Naive B cell (primary cell): ENCODE data around the gene TNFSF12. TPM values are rescaled to one million over a fixed set of nuclear protein-coding genes. Genes with fewer than 3 reads are reported as not detected.
"Not testable (repeated sequence)": the region's sequence is repeated elsewhere in the genome, so short reads cannot be mapped to it uniquely, and the experiment has no call there.

Experiments used
- ATAC-seq, 2 donors: fragments of 150-1000 bp; cut with Tn5 transposase; 2 replicates each; pipeline ENCODE4 v1.10.0; 2021; ENCODE audit warnings: low read depth in 2 of 2, mild to moderate bottlenecking in 2 of 2, moderate library complexity in 2 of 2
- DNase-seq: peaks from one replicate; pipeline ENCODE4 v3.0.0; 2022
- H3K27ac Mint-ChIP-seq, 6 donors: one replicate each; pipeline ENCODE4 v1.8.0; 2020 to 2022; ENCODE audit warnings: mild to moderate bottlenecking in 6 of 6, mixed read lengths in 6 of 6, moderate library complexity in 5 of 6, inconsistent platforms in 2 of 6
- H3K27me3 Mint-ChIP-seq, 3 donors: one replicate each; pipeline ENCODE4 v1.8.0; 2021 to 2022; ENCODE audit warnings: mixed read lengths in 3 of 3, mild to moderate bottlenecking in 1 of 3
- H3K36me3 Mint-ChIP-seq, 2 donors: one replicate each; pipeline ENCODE4 v1.8.0; 2020 to 2022; ENCODE audit warnings: mixed read lengths in 2 of 2, inconsistent platforms in 1 of 2, mild to moderate bottlenecking in 1 of 2
- H3K4me1 Mint-ChIP-seq, 3 donors: one replicate each; pipeline ENCODE4 v1.8.0; 2020 to 2022; ENCODE audit warnings: mixed read lengths in 3 of 3, inconsistent platforms in 1 of 3, mild to moderate bottlenecking in 1 of 3, moderate library complexity in 1 of 3
- H3K4me3 Mint-ChIP-seq, 8 donors: one replicate each; pipeline ENCODE4 v1.8.0; 2020 to 2022; ENCODE audit warnings: mild to moderate bottlenecking in 8 of 8, mixed read lengths in 8 of 8, moderate library complexity in 8 of 8, inconsistent platforms in 2 of 8
- H3K9me3 Mint-ChIP-seq, 7 donors: one replicate each; pipeline ENCODE4 v1.8.0; 2020 to 2022; ENCODE audit warnings: mixed read lengths in 7 of 7, mild to moderate bottlenecking in 5 of 7, inconsistent platforms in 2 of 7, moderate library complexity in 1 of 7
- polyA plus RNA-seq, 6 donors: library from polyadenylated mRNA; unstranded; fragments of 300-500 nt; fragmentation: Illumina TruSeq; gene quantifications; one replicate each; pipeline ENCODE4 v1.2.3, GENCODE V29; 2021; ENCODE audit warnings: low read depth in 6 of 6

TNFSF12 gene
- polyA plus RNA-seq, 6 donors from 2014 or later: 21.6 to 33.3 (median 28.0) TPM

- no peak overlapping the region for H3K27ac Mint-ChIP-seq
- ATAC-seq (peak; percentile 93 to 97), DNase-seq (peak; percentile 58)
- H3K36me3 Mint-ChIP-seq: peaks cover 11 to 28% of the 10 kb centered on the region in 2 donors
- H3K4me1 Mint-ChIP-seq: peaks cover 13 to 19% (median 19%) of the 10 kb centered on the region in 3 donors
- peak overlapping the region in 2 of 8 donors; percentile 24 to 66 for H3K4me3 Mint-ChIP-seq
- H3K27me3 Mint-ChIP-seq: no peaks in the 10 kb centered on the region
- no peaks in the 10 kb centered on the region for H3K9me3 Mint-ChIP-seq
These were observed 40.5 kb downstream of the TNFSF12 start for GRCh38 chr17:7589204-7589868.

DNA sequence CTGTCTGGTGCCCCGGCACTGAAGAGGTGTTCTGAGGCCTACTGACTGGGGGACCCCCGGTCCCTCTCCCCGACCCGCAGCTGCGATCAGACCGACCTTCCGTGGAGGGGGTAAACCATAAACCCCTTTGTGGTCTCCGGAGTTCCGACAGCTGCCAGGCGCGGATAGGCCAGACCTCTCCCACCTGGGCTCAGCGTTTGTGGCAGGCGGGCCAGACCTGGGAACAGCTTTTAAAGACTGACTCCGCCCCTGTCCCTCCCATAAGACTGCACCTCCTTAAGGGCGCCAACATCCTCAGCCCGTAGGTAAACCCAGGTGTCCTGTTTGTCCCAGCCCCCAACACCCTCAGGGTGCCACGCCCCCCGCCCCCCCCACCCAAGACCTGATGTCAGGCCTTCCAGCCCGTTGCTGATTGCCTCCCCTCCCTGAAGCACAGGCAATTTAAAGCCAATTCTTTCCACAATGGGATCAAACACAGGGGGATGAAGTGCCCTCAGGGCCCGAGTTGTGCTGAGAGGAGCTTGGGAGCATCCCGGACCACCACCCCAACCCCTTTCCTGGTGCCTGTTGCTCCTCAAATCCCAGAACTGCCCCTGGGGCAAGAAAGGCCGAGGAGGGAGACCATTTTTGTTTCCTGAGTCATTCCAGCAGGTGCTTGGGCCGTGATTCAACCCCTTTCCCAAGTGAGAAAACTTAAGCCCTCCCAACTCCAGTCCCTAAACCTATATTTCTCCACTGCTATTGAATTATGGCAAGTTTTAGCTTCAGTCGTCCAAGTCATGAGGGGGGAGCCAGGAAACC, 41.2 kb downstream of the TNFSF12 start, which contains the start of gene SOX15:
Gene SOX15 (minus strand): TSS at position 204 of the 801 bp plus-strand sequence. CDS start 418 bp downstream, outside the sequence.
- Mint-ChIP-seq H3K9me3 (no peaks in the 10 kb centered on the region), H3K27ac (peak within 1 kb of the TSS in 1 of 6 donors; percentile 26), H3K36me3 (peaks cover 13 to 30% of the 10 kb centered on the region in 2 donors), H3K4me1 (peaks cover 6 to 14% (median 11%) of the 10 kb centered on the region in 3 donors), H3K27me3 (no peaks in the 10 kb centered on the region), H3K4me3 (peak within 1 kb of the TSS in 2 of 8 donors; percentile 24 to 66)
- ATAC-seq (no peak), DNase-seq (no peak)

- Mint-ChIP-seq H3K36me3 (peaks cover 13 to 30% of the 10 kb centered on the region in 2 donors), H3K27ac (no peak overlapping the region), H3K4me1 (peaks cover 5 to 10% (median 6%) of the 10 kb centered on the region in 3 donors), H3K9me3 (no peaks in the 10 kb centered on the region), H3K27me3 (no peaks in the 10 kb centered on the region), H3K4me3 (no peak overlapping the region)
- ATAC-seq: no peak
- no peak for DNase-seq
These were observed 41.9 kb downstream of the TNFSF12 start for GRCh38 chr17:7590743-7591142.

GRCh38 chr17:7591596-7591995, 42.7 kb downstream of the TNFSF12 start:
- Mint-ChIP-seq H3K9me3 (no peaks in the 10 kb centered on the region), H3K4me3 (no peak overlapping the region), H3K4me1 (peaks cover 2 to 9% (median 6%) of the 10 kb centered on the region in 3 donors), H3K27ac (no peak overlapping the region), H3K36me3 (peaks cover 13 to 30% of the 10 kb centered on the region in 2 donors), H3K27me3 (no peaks in the 10 kb centered on the region)
- ATAC-seq (no peak), DNase-seq (no peak)

DNA sequence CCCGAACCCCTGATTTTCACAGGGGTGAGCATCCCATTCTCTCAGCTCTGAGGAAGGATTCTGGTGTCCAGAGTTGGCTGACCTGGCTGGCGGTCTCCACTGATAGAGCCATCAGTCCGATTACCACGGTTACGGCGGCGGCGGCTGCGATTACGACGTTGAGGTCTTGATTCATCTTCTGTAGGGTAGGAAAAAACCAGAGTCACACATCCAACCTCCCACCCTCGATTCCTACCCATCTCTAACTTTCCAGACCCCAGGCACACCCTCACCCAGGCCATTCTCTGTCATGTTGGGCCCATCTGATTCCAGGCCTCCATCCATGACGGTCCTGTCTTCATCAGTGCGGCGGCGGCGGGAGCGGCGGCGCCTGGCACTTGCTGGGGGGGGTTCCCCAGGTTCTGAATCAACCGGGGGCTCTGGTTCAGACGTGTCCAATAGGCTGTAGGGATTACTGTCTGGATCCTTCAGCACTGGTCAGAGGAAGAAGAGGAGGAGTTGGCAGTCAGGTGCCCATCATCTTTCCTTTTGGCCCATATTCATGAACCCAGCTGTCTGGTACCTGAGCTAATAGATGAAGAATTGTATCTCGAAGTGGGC, 43.7 kb downstream of the TNFSF12 start:
- no peaks in the 10 kb centered on the region for H3K27me3 Mint-ChIP-seq
- H3K27ac Mint-ChIP-seq: peak overlapping the region in 1 of 6 donors; percentile 28
- no peaks in the 10 kb centered on the region for H3K9me3 Mint-ChIP-seq
- no peak for ATAC-seq
- H3K36me3 Mint-ChIP-seq: peaks cover 13 to 30% of the 10 kb centered on the region in 2 donors
- DNase-seq: no peak
- peaks cover 2 to 9% (median 6%) of the 10 kb centered on the region in 3 donors for H3K4me1 Mint-ChIP-seq
- H3K4me3 Mint-ChIP-seq: no peak overlapping the region

GRCh38 chr17:7593296-7593695, 44.4 kb downstream of the TNFSF12 start:
- DNase-seq (no peak), ATAC-seq (no peak)
- no peaks in the 10 kb centered on the region for H3K27me3 Mint-ChIP-seq
- H3K27ac Mint-ChIP-seq: no peak overlapping the region
- no peaks in the 10 kb centered on the region for H3K9me3 Mint-ChIP-seq
- peaks cover 14 to 24% of the 10 kb centered on the region in 2 donors for H3K36me3 Mint-ChIP-seq
- H3K4me1 Mint-ChIP-seq: peaks cover 0 to 5% (median under 1%) of the 10 kb centered on the region in 3 donors
- no peak overlapping the region for H3K4me3 Mint-ChIP-seq

GRCh38 chr17:7597561-7597960, 48.7 kb downstream of the TNFSF12 start:
- H3K4me1 Mint-ChIP-seq, H3K9me3 Mint-ChIP-seq, DNase-seq, H3K4me3 Mint-ChIP-seq, H3K27ac Mint-ChIP-seq, ATAC-seq, H3K27me3 Mint-ChIP-seq: not testable (repeated sequence)
- H3K36me3 Mint-ChIP-seq: peaks cover 13 to 32% of the 10 kb centered on the region in 2 donors

- Mint-ChIP-seq H3K27me3 (no peaks in the 10 kb centered on the region), H3K4me1 (peaks cover 14 to 24% (median 22%) of the 10 kb centered on the region in 3 donors), H3K9me3 (no peaks in the 10 kb centered on the region), H3K27ac (no peak overlapping the region), H3K4me3 (no peak overlapping the region), H3K36me3 (peaks cover 8 to 11% of the 10 kb centered on the region in 2 donors)
- no peak for ATAC-seq
- no peak for DNase-seq
These were observed 57.4 kb downstream of the TNFSF12 start for GRCh38 chr17:7606280-7606679.

Other genes with a start within 250 kb of the TNFSF12 start
- 100 to 1,000 TPM; 195 to 802 (median 516) TPM for gene EIF5A, start 241.4 kb upstream of the TNFSF12 start, polyA plus RNA-seq
- 100 to 1,000 TPM; 103 to 131 (median 107) TPM for gene GPS2, start 233.7 kb upstream of the TNFSF12 start, polyA plus RNA-seq
- gene NEURL4, start 219.7 kb upstream of the TNFSF12 start, polyA plus RNA-seq: 1 to 10 TPM in 5 of 6 donors, not detected in 1; 1.2 to 2.7 (median 1.9) TPM
- gene ACAP1, start 212.5 kb upstream of the TNFSF12 start, polyA plus RNA-seq: 100 to 1,000 TPM; 117 to 177 (median 155) TPM
- gene KCTD11, start 196.9 kb upstream of the TNFSF12 start, polyA plus RNA-seq: 10 to 100 TPM in 2 of 6 donors, 1 to 10 TPM in 4; 3.3 to 13.2 (median 8.3) TPM
- gene TMEM95, start 193.9 kb upstream of the TNFSF12 start, polyA plus RNA-seq: not detected
- gene TNK1, start 168.0 kb upstream of the TNFSF12 start, polyA plus RNA-seq: 1 to 10 TPM; 1.2 to 4.2 (median 2.5) TPM
- 10 to 100 TPM; 43.1 to 73.4 (median 59.1) TPM for gene PLSCR3, start 154.5 kb upstream of the TNFSF12 start, polyA plus RNA-seq
- 10 to 100 TPM; 73.4 to 90.2 (median 81.3) TPM for gene TMEM256, start 145.0 kb upstream of the TNFSF12 start, polyA plus RNA-seq
- gene NLGN2, start 141.2 kb upstream of the TNFSF12 start, polyA plus RNA-seq: not detected
- not detected for gene SPEM1, start 128.7 kb upstream of the TNFSF12 start, polyA plus RNA-seq
- not detected for gene SPEM2, start 123.4 kb upstream of the TNFSF12 start, polyA plus RNA-seq
- gene SPEM3, start 120.2 kb upstream of the TNFSF12 start, polyA plus RNA-seq: not detected
- gene TMEM102, start 113.6 kb upstream of the TNFSF12 start, polyA plus RNA-seq: 10 to 100 TPM in 5 of 6 donors, 1 to 10 TPM in 1; 9.6 to 19.8 (median 13.5) TPM
- under 1 TPM in 1 of 6 donors, not detected in 5; 0.16 TPM for gene FGF11, start 109.5 kb upstream of the TNFSF12 start, polyA plus RNA-seq
- gene CHRNB1, start 104.0 kb upstream of the TNFSF12 start, polyA plus RNA-seq: 10 to 100 TPM; 12.6 to 21.6 (median 15.6) TPM
- 10 to 100 TPM in 4 of 6 donors, 1 to 10 TPM in 2; 5.3 to 19.2 (median 10.5) TPM for gene ZBTB4, start 69.4 kb upstream of the TNFSF12 start, polyA plus RNA-seq
- under 1 TPM in 2 of 6 donors, not detected in 4; 0.14 to 0.39 TPM for gene SLC35G6, start 67.6 kb upstream of the TNFSF12 start, polyA plus RNA-seq
- 10 to 100 TPM; 13.6 to 88.9 (median 47.1) TPM for gene POLR2A, start 64.7 kb upstream of the TNFSF12 start, polyA plus RNA-seq
- 10 to 100 TPM; 32.2 to 43.1 (median 38.5) TPM for gene TNFSF13, start 9.7 kb downstream of the TNFSF12 start, polyA plus RNA-seq
- gene SENP3, start 12.9 kb downstream of the TNFSF12 start, polyA plus RNA-seq: 10 to 100 TPM; 16.0 to 21.9 (median 18.2) TPM
- 1 to 10 TPM; 3.3 to 7.4 (median 6.8) TPM for gene CD68, start 30.6 kb downstream of the TNFSF12 start, polyA plus RNA-seq
- gene MPDU1, start 34.8 kb downstream of the TNFSF12 start, polyA plus RNA-seq: 10 to 100 TPM; 27.8 to 59.7 (median 43.1) TPM
- not detected for gene SOX15, start 41.0 kb downstream of the TNFSF12 start, polyA plus RNA-seq
- 10 to 100 TPM in 5 of 6 donors, 1 to 10 TPM in 1; 7.8 to 20.1 (median 12.5) TPM for gene FXR2, start 65.8 kb downstream of the TNFSF12 start, polyA plus RNA-seq
- 10 to 100 TPM; 34.2 to 42.5 (median 35.9) TPM for gene SAT2, start 78.8 kb downstream of the TNFSF12 start, polyA plus RNA-seq
- not detected for gene SHBG, start 81.1 kb downstream of the TNFSF12 start, polyA plus RNA-seq
- gene ATP1B2, start 101.9 kb downstream of the TNFSF12 start, polyA plus RNA-seq: under 1 TPM in 2 of 6 donors, not detected in 4; 0.08 to 0.21 TPM
- 10 to 100 TPM; 25.2 to 53.9 (median 47.7) TPM for gene TP53, start 138.4 kb downstream of the TNFSF12 start, polyA plus RNA-seq
- gene WRAP53, start 139.4 kb downstream of the TNFSF12 start, polyA plus RNA-seq: 10 to 100 TPM in 5 of 6 donors, 1 to 10 TPM in 1; 3.2 to 14.9 (median 12.9) TPM
- not detected for gene EFNB3, start 156.1 kb downstream of the TNFSF12 start, polyA plus RNA-seq
- not detected for gene DNAH2, start 168.7 kb downstream of the TNFSF12 start, polyA plus RNA-seq